Fibroblast of lung (primary cell): ENCODE data around the gene CCDC182. TPM values are rescaled to one million over a fixed set of nuclear protein-coding genes. Genes with fewer than 3 reads are reported as not detected.

Experiments
- DNase-seq, 2 donors: peaks; one replicate each; pipeline versions ENCODE4 v3.0.0 to v3.0.0-alpha.2; 2010; ENCODE audit warnings: low read depth in 2 of 2
- H2AFZ ChIP-seq: 2 replicates; pipeline ENCODE4 v1.5.1; 2012; ENCODE audit warnings: low read length, control low read depth, inconsistent platforms
- H3K27ac ChIP-seq: 2 replicates; pipeline ENCODE4 v1.5.1; 2011; ENCODE audit warnings: low read length, control low read depth; ENCODE audit not compliant: insufficient read depth
- H3K27me3 ChIP-seq: 2 replicates; pipeline ENCODE4 v1.5.1; 2011; ENCODE audit warnings: mild to moderate bottlenecking, low read length; ENCODE audit not compliant: control insufficient read depth, insufficient read depth
- H3K36me3 ChIP-seq: 2 replicates; pipeline ENCODE4 v1.5.1; 2011; ENCODE audit warnings: low read length; ENCODE audit not compliant: control insufficient read depth, insufficient read depth
- H3K4me1 ChIP-seq: 2 replicates; pipeline ENCODE4 v1.5.1; 2011; ENCODE audit warnings: low read length; ENCODE audit not compliant: control insufficient read depth, insufficient read depth; ENCODE audit errors: extremely low read depth
- H3K4me2 ChIP-seq: 2 replicates; pipeline ENCODE4 v1.5.1; 2011; ENCODE audit warnings: low read length, control low read depth; ENCODE audit not compliant: insufficient read depth; ENCODE audit errors: extremely low read depth
- H3K4me3 ChIP-seq, 4 experiments: fragments of 200-600 bp in 1 of 4; sonication (generic) in 1 of 4; replicated peaks in 1 of 4; 2 replicates each; pipeline ENCODE4 v1.5.1; 2011 to 2016; ENCODE audit warnings: low read length in 4 of 4, low read depth in 3 of 4, mild to moderate bottlenecking in 3 of 4, control low read depth in 2 of 4, inconsistent platforms in 1 of 4, mixed read lengths in 1 of 4; ENCODE audit not compliant: insufficient read depth in 1 of 4; ENCODE audit errors: control extremely low read depth in 1 of 4
- H3K79me2 ChIP-seq: 2 replicates; pipeline ENCODE4 v1.5.1; 2012; ENCODE audit warnings: mild to moderate bottlenecking, low read length, inconsistent platforms; ENCODE audit not compliant: control insufficient read depth, insufficient read depth
- H3K9ac ChIP-seq: 2 replicates; pipeline ENCODE4 v1.5.1; 2011; ENCODE audit warnings: mild to moderate bottlenecking, low read length, control low read depth; ENCODE audit not compliant: insufficient read depth
- H3K9me3 ChIP-seq: 2 replicates; pipeline ENCODE4 v1.5.1; 2012; ENCODE audit warnings: low read depth, low read length; ENCODE audit not compliant: control insufficient read depth, insufficient read depth
- H4K20me1 ChIP-seq: 2 replicates; pipeline ENCODE4 v1.5.1; 2011; ENCODE audit warnings: low read length; ENCODE audit not compliant: control insufficient read depth, insufficient read depth; ENCODE audit errors: extremely low read depth
- EZH2 ChIP-seq: IDR thresholded peaks from 2 replicates; pipeline ENCODE4 v1.5.1; 2012; ENCODE audit warnings: low read length, control low read depth, mild to moderate bottlenecking; ENCODE audit errors: missing control alignments
- polyA plus RNA-seq, 2 donors: library from polyadenylated mRNA; depleted of rRNA in 1 of 2; stranded (reverse) in 1 of 2; unstranded in 1 of 2; fragments of >200 nt; gene quantifications; 2 replicates each; pipeline ENCODE4 v1.2.1, GENCODE V29; 2011 to 2012; ENCODE audit warnings: missing spikeins in 1 of 2
- total RNA-seq: library from RNA; depleted of rRNA; stranded (reverse); fragments of >200 nt; gene quantifications from 2 replicates; pipeline ENCODE4 v1.2.1, GENCODE V29; 2014
- TF ChIP-seq, protein P1 (sequence below), 2 donors: IDR thresholded peaks in 1 of 2; conservative IDR thresholded peaks in 1 of 2; 1 replicate in 1 of 2; 2 replicates in 1 of 2; pipeline ENCODE4 v1.5.1; 2011 to 2012; ENCODE audit warnings: low read length in 2 of 2, control low read depth in 1 of 2, inconsistent platforms in 1 of 2, low read depth in 1 of 2, mild to moderate bottlenecking in 1 of 2

Gene CCDC182
- total and polyA plus RNA-seq, 2 donors (not counting 1 experiment from before 2014, with no cell fraction given), result not detected

GRCh38 chr17:57726213-57726790, 18.8 kb downstream of the CCDC182 start:
- H3K4me1 ChIP-seq, result no peaks in the 10 kb centered on the region
- H4K20me1 ChIP-seq, result no peaks in the 10 kb centered on the region
- H2AFZ ChIP-seq, result no peak overlapping the region
- TF ChIP-seq EZH2, result no peak
- TF ChIP-seq, protein P1, sequence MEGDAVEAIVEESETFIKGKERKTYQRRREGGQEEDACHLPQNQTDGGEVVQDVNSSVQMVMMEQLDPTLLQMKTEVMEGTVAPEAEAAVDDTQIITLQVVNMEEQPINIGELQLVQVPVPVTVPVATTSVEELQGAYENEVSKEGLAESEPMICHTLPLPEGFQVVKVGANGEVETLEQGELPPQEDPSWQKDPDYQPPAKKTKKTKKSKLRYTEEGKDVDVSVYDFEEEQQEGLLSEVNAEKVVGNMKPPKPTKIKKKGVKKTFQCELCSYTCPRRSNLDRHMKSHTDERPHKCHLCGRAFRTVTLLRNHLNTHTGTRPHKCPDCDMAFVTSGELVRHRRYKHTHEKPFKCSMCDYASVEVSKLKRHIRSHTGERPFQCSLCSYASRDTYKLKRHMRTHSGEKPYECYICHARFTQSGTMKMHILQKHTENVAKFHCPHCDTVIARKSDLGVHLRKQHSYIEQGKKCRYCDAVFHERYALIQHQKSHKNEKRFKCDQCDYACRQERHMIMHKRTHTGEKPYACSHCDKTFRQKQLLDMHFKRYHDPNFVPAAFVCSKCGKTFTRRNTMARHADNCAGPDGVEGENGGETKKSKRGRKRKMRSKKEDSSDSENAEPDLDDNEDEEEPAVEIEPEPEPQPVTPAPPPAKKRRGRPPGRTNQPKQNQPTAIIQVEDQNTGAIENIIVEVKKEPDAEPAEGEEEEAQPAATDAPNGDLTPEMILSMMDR (conservative IDR thresholded peaks at IDR 0.05 in 1 of 2, IDR thresholded peaks at IDR 0.05 in 1 of 2; ENCODE audit: low read depth in 1 of 2, low read length in 2 of 2), result no peak
- no peak overlapping the region for H3K4me2 ChIP-seq
- DNase-seq, result no peak
- H3K27me3 ChIP-seq, result no peaks in the 10 kb centered on the region
- H3K36me3 ChIP-seq, result no peaks in the 10 kb centered on the region
- no peaks in the 10 kb centered on the region for H3K9me3 ChIP-seq
- no peak overlapping the region for H3K4me3 ChIP-seq
- no peak overlapping the region for H3K9ac ChIP-seq
- H3K79me2 ChIP-seq, result no peaks in the 10 kb centered on the region
- H3K27ac ChIP-seq, result no peak overlapping the region

DNA sequence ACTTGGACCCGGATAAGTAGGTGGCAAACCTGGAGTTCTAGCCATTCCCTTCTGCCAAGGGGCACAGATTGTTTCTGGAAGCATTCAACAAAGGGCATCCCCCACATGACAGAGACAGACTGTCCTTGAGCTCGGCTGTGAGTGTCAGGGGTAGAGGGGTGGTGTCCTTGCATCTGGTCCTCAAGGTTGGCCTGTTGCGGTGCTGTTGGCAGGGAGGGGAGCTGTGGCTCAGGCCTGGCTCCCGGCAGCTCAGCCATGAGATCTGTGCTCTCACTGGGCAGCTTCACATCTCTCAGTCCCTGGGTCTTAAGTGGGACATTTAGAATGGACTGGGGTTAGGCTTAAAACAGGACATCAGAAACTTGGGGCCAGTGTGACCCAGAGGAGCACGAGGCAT, 20.4 kb downstream of the CCDC182 start:
- Histone ChIP-seq H3K4me2 (no peak overlapping the region), H3K79me2 (no peaks in the 10 kb centered on the region), H3K9me3 (no peaks in the 10 kb centered on the region), H2AFZ (no peak overlapping the region), H3K27ac (no peak overlapping the region), H3K27me3 (no peaks in the 10 kb centered on the region), H3K4me3 (no peak overlapping the region), H4K20me1 (no peaks in the 10 kb centered on the region), H3K36me3 (no peaks in the 10 kb centered on the region), H3K9ac (no peak overlapping the region), H3K4me1 (no peaks in the 10 kb centered on the region)
- TF ChIP-seq, protein P1 (conservative IDR thresholded peaks at IDR 0.05 in 1 of 2, IDR thresholded peaks at IDR 0.05 in 1 of 2; ENCODE audit: low read depth in 1 of 2, low read length in 2 of 2), result no peak
- no peak for TF ChIP-seq EZH2
- DNase-seq, result no peak

DNA sequence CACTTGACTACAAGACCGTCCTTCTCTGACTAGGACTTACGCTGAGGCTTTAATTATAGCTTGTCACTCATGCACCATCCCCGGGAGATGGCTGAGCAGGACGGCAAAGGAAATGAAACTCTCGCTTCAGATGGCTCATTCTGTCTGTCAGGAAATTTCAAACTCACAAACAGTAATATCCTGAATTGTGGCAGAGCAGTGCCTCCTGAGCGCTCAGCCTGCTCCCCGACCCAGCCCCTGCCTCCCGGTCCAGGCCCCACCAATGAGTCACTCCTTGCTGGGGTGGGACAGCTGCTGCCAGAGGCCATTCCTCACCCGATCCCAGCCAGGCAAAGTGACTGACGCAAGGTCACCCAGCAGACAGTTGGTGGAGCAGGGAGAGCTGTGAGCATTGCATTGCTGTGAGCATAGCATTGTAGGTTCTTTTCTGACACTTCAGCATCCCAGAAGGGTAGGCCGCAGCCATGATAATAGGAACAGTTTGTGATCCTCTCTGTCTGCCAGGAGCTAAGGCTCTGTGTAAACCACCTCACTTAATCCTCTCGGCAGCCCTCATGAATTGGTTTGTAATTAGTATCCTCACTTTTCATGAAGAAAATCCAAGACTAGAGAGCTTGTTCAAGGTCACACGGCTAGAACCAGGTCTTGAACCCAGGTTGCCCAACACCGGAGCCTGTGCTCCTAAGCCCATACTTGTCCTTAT, 20.9 kb downstream of the CCDC182 start:
- TF ChIP-seq, protein P1 (conservative IDR thresholded peaks at IDR 0.05 in 1 of 2, IDR thresholded peaks at IDR 0.05 in 1 of 2; ENCODE audit: low read depth in 1 of 2, low read length in 2 of 2), result no peak
- no peak for TF ChIP-seq EZH2
- no peak overlapping the region for H2AFZ ChIP-seq
- no peaks in the 10 kb centered on the region for H4K20me1 ChIP-seq
- no peaks in the 10 kb centered on the region for H3K79me2 ChIP-seq
- H3K27ac ChIP-seq, result no peak overlapping the region
- H3K36me3 ChIP-seq, result no peaks in the 10 kb centered on the region
- no peaks in the 10 kb centered on the region for H3K9me3 ChIP-seq
- H3K4me3 ChIP-seq, result no peak overlapping the region
- H3K27me3 ChIP-seq, result no peaks in the 10 kb centered on the region
- peak in 1 of 2 donors; percentile 29 for DNase-seq
- H3K4me2 ChIP-seq, result no peak overlapping the region
- H3K9ac ChIP-seq, result no peak overlapping the region
- no peaks in the 10 kb centered on the region for H3K4me1 ChIP-seq
